H9 (cell line): ENCODE data around the gene RWDD2A. TPM values are rescaled to one million over a fixed set of nuclear protein-coding genes. Genes with fewer than 3 reads are reported as not detected.
A peak's percentile ranks its signal among the peaks of the same experiment; 100 is the strongest.

Source experiments
- DNase-seq: peaks from one replicate; pipeline ENCODE4 v3.0.0-alpha.2; 2017
- H2AFZ ChIP-seq: one replicate; pipeline ENCODE4 v1.6.1; 2013; ENCODE audit warnings: mild to moderate bottlenecking, low read length, control low read depth, moderate library complexity
- H2AK5ac ChIP-seq: 2 replicates; pipeline ENCODE4 v1.6.1; 2013; ENCODE audit warnings: low read length, control low read depth, mixed read lengths; ENCODE audit not compliant: insufficient read length
- H2BK120ac ChIP-seq: one replicate; pipeline ENCODE4 v1.6.1; 2013; ENCODE audit warnings: low read depth, mild to moderate bottlenecking, low read length, control low read depth, inconsistent platforms; ENCODE audit not compliant: poor library complexity, severe bottlenecking
- H2BK12ac ChIP-seq: 2 replicates; pipeline ENCODE4 v1.6.1; 2013; ENCODE audit warnings: low read length, control low read depth, mixed read lengths, low read depth; ENCODE audit not compliant: insufficient read length
- H2BK15ac ChIP-seq: 2 replicates; pipeline ENCODE4 v1.6.1; 2013; ENCODE audit warnings: low read depth, low read length, control low read depth
- H2BK20ac ChIP-seq: one replicate; pipeline ENCODE4 v1.6.1; 2013; ENCODE audit warnings: low read depth, mild to moderate bottlenecking, low read length, control low read depth, inconsistent platforms; ENCODE audit not compliant: poor library complexity, severe bottlenecking
- H2BK5ac ChIP-seq: 2 replicates; pipeline ENCODE4 v1.6.1; 2013; ENCODE audit warnings: low read length, control low read depth, mixed read lengths; ENCODE audit not compliant: insufficient read length
- H3K14ac ChIP-seq: 2 replicates; pipeline ENCODE4 v1.6.1; 2013; ENCODE audit warnings: low read length, control low read depth; ENCODE audit not compliant: insufficient read depth
- H3K18ac ChIP-seq: 2 replicates; pipeline ENCODE4 v1.6.1; 2013; ENCODE audit warnings: low read depth, mild to moderate bottlenecking, mixed read lengths, low read length, control low read depth; ENCODE audit not compliant: insufficient read length
- H3K23ac ChIP-seq: 2 replicates; pipeline ENCODE4 v1.6.1; 2013; ENCODE audit warnings: low read length, control low read depth, mixed read lengths, low read depth; ENCODE audit not compliant: insufficient read length
- H3K23me2 ChIP-seq: 2 replicates; pipeline ENCODE4 v1.6.1; 2013; ENCODE audit warnings: low read depth, mild to moderate bottlenecking, mixed read lengths, low read length, control low read depth; ENCODE audit not compliant: insufficient read length, poor library complexity, severe bottlenecking
- H3K27ac ChIP-seq: 2 replicates; pipeline ENCODE4 v1.5.1; 2013; ENCODE audit warnings: low read length, control low read depth, mixed read lengths, low read depth; ENCODE audit not compliant: insufficient read length
- H3K27me3 ChIP-seq: 2 replicates; pipeline ENCODE4 v1.6.1; 2013; ENCODE audit warnings: low read length, control low read depth, inconsistent platforms; ENCODE audit not compliant: insufficient read depth
- H3K4ac ChIP-seq: 2 replicates; pipeline ENCODE4 v1.6.1; 2013; ENCODE audit warnings: low read depth, mild to moderate bottlenecking, control low read depth, inconsistent platforms, low read length, moderate library complexity
- H3K4me1 ChIP-seq: 2 replicates; pipeline ENCODE4 v1.6.1; 2013; ENCODE audit warnings: low read length, control low read depth, inconsistent platforms; ENCODE audit not compliant: insufficient read depth
- H3K4me2 ChIP-seq: 2 replicates; pipeline ENCODE4 v1.6.1; 2013; ENCODE audit warnings: low read length, control low read depth, mixed read lengths; ENCODE audit not compliant: insufficient read length, insufficient read depth
- H3K56ac ChIP-seq: 2 replicates; pipeline ENCODE4 v1.6.1; 2013; ENCODE audit warnings: low read depth, mild to moderate bottlenecking, mixed read lengths, low read length, control low read depth; ENCODE audit not compliant: insufficient read length
- H3K79me1 ChIP-seq: 2 replicates; pipeline ENCODE4 v1.6.1; 2013; ENCODE audit warnings: low read depth, mild to moderate bottlenecking, moderate library complexity, low read length, control low read depth, inconsistent platforms; ENCODE audit not compliant: insufficient read depth, poor library complexity, severe bottlenecking
- H3K79me2 ChIP-seq: 2 replicates; pipeline ENCODE4 v1.6.1; 2013; ENCODE audit warnings: low read length, control low read depth, inconsistent platforms; ENCODE audit not compliant: insufficient read depth
- H3K9ac ChIP-seq: 2 replicates; pipeline ENCODE4 v1.6.1; 2013; ENCODE audit warnings: low read length, control low read depth, mixed read lengths; ENCODE audit not compliant: insufficient read length; ENCODE audit errors: extremely low read depth
- H3K9me3 ChIP-seq: one replicate; pipeline ENCODE4 v1.6.1; 2013; ENCODE audit warnings: low read depth, low read length, inconsistent platforms; ENCODE audit not compliant: control insufficient read depth
- H3T11ph ChIP-seq: one replicate; pipeline ENCODE4 v1.6.1; 2013; ENCODE audit warnings: mild to moderate bottlenecking, low read length, control low read depth, inconsistent platforms
- H4K20me1 ChIP-seq: one replicate; pipeline ENCODE4 v1.6.1; 2013; ENCODE audit not compliant: control insufficient read depth, insufficient read length, insufficient read depth
- H4K5ac ChIP-seq: 2 replicates; pipeline ENCODE4 v1.6.1; 2013; ENCODE audit warnings: low read depth, mild to moderate bottlenecking, mixed read lengths, low read length, control low read depth; ENCODE audit not compliant: insufficient read length
- H4K8ac ChIP-seq: replicated peaks from 2 replicates; pipeline ENCODE4 v1.6.1; 2013; ENCODE audit warnings: low read length, control low read depth, mixed read lengths, low read depth; ENCODE audit not compliant: insufficient read length
- H4K91ac ChIP-seq: 2 replicates; pipeline ENCODE4 v1.6.1; 2013; ENCODE audit warnings: low read depth, mild to moderate bottlenecking, moderate library complexity, mixed read lengths, low read length, control low read depth; ENCODE audit not compliant: insufficient read length
- H3K27ac Mint-ChIP-seq, 3 experiments: 2 replicates in 2 of 3; 3 replicates in 1 of 3; pipeline ENCODE4 v1.8.0; 2020 to 2021; ENCODE audit warnings: mixed read lengths in 3 of 3, mild to moderate bottlenecking in 1 of 3, moderate library complexity in 1 of 3
- H3K27me3 Mint-ChIP-seq: 2 replicates; pipeline ENCODE4 v1.8.0; 2021; ENCODE audit warnings: low read depth, mild to moderate bottlenecking, moderate library complexity, mixed read lengths
- H3K36me3 Mint-ChIP-seq, 3 experiments: 2 replicates in 2 of 3; 3 replicates in 1 of 3; pipeline ENCODE4 v1.8.0; 2020 to 2021; ENCODE audit warnings: low read depth in 3 of 3, mixed read lengths in 3 of 3; ENCODE audit not compliant: insufficient read depth in 1 of 3
- H3K4me1 Mint-ChIP-seq, 2 experiments: 2 replicates each; pipeline ENCODE4 v1.8.0; 2020; ENCODE audit warnings: mixed read lengths in 2 of 2
- H3K4me3 Mint-ChIP-seq, 2 experiments: 2 replicates in 1 of 2; 3 replicates in 1 of 2; pipeline ENCODE4 v1.8.0; 2020 to 2021; ENCODE audit warnings: mild to moderate bottlenecking in 2 of 2, mixed read lengths in 2 of 2, moderate library complexity in 1 of 2
- H3K9me3 Mint-ChIP-seq, 2 experiments: 2 replicates in 1 of 2; 3 replicates in 1 of 2; pipeline ENCODE4 v1.8.0; 2020; ENCODE audit warnings: mild to moderate bottlenecking in 2 of 2, mixed read lengths in 2 of 2, moderate library complexity in 1 of 2
- WGBS: extraction: QIAGEN DNeasy Blood & Tissue Kit; methylation state at CpG from one replicate; pipeline ENCODE4 v1.1.7; 2013; ENCODE audit warnings: missing lambda C conversion rate, low lambda C conversion rate, mixed read lengths; ENCODE audit not compliant: insufficient read length; ENCODE audit errors: extremely low coverage; 5-methylcytosine and 5-hydroxymethylcytosine counted together
- total RNA-seq: library from RNA; stranded (reverse); gene quantifications from 2 replicates; pipeline ENCODE4 v1.2.1, GENCODE V29; 2021
- TF ChIP-seq, protein P1 (sequence below): fragments of 200-600 bp; sonication (generic); conservative IDR thresholded peaks from 3 replicates; pipeline ENCODE4 v1.8.0; 2021; ENCODE audit warnings: antibody characterized with exemption, mild to moderate bottlenecking

RWDD2A gene
- total RNA-seq, 1 experiment from 2014 or later = 3.2 TPM

DNA sequence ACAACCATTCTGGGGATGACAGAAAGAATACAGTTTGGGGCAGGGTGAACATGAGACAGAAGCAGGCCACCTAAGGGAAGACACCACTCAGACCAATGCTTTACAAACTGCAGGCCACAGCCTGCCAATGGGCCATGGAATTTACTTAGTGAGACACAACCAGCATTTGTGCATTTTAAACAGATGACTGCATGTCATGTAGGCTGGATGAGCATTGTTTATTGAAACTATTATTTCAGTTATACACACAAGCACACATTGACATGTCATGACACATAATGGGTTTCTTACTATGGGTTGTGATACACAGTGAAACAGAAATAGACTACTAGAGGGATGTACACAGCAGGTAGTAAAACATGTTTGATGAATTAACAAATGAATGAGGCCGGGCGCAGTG lies 8.1 kb upstream of the RWDD2A start:
- H3K9me3 Mint-ChIP-seq = no peaks in the 10 kb centered on the region

More for the DNA sequence above, 8.1 kb upstream of the RWDD2A start:
- Histone ChIP-seq H3K4me2 (no peak overlapping the region), H3T11ph (no peak overlapping the region), H3K27me3 (no peaks in the 10 kb centered on the region), H3K9me3 (no peaks in the 10 kb centered on the region), H2BK12ac (no peak overlapping the region), H2AK5ac (no peak overlapping the region), H4K5ac (no peak overlapping the region), H4K20me1 (no peaks in the 10 kb centered on the region), H4K91ac (no peak overlapping the region), H2AFZ (no peak overlapping the region), H3K79me2 (no peaks in the 10 kb centered on the region), H3K4me1 (no peaks in the 10 kb centered on the region), H3K23ac (no peak overlapping the region), H3K56ac (no peak overlapping the region), H2BK15ac (no peak overlapping the region), H2BK20ac (no peak overlapping the region), H2BK5ac (no peak overlapping the region), H3K18ac (no peak overlapping the region), H3K4ac (no peak overlapping the region), H4K8ac (no peak overlapping the region), H2BK120ac (no peak overlapping the region), H3K9ac (no peak overlapping the region), H3K79me1 (no peaks in the 10 kb centered on the region), H3K14ac (no peak overlapping the region), H3K27ac (no peak overlapping the region), H3K23me2 (no peaks in the 10 kb centered on the region)
- Mint-ChIP-seq H3K27me3 (no peaks in the 10 kb centered on the region), H3K27ac (0 out of 7 replicates have a peak overlapping the region, but pooled peaks of 1 of the 3 experiments have one; percentile 53), H3K36me3 (peaks cover 19 to 90% (median 78%) of the 10 kb centered on the region in 3 experiments), H3K4me3 (no peak overlapping the region), H3K4me1 (peaks cover 7 to 14% of the 10 kb centered on the region in 2 experiments)
- no peak for DNase-seq
- TF ChIP-seq, protein P1, sequence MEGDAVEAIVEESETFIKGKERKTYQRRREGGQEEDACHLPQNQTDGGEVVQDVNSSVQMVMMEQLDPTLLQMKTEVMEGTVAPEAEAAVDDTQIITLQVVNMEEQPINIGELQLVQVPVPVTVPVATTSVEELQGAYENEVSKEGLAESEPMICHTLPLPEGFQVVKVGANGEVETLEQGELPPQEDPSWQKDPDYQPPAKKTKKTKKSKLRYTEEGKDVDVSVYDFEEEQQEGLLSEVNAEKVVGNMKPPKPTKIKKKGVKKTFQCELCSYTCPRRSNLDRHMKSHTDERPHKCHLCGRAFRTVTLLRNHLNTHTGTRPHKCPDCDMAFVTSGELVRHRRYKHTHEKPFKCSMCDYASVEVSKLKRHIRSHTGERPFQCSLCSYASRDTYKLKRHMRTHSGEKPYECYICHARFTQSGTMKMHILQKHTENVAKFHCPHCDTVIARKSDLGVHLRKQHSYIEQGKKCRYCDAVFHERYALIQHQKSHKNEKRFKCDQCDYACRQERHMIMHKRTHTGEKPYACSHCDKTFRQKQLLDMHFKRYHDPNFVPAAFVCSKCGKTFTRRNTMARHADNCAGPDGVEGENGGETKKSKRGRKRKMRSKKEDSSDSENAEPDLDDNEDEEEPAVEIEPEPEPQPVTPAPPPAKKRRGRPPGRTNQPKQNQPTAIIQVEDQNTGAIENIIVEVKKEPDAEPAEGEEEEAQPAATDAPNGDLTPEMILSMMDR = no peak
- no CpG with 5 or more reads among the region's 2 CpGs for WGBS
